HG03097 (cell line): ENCODE data around the gene ZNF8.
"Not testable (repeated sequence)": the region's sequence is repeated elsewhere in the genome, so short reads cannot be mapped to it uniquely, and the experiment has no call there.

Experiments used
- ATAC-seq: cut with Tn5 transposase; IDR thresholded peaks from one replicate; pipeline ENCODE4 v1.9.1; 2021; ENCODE audit not compliant: unreplicated experiment, low FRiP score

ZNF8 gene

GRCh38 chr19:58294743-58295374, 16.1 kb downstream of the ZNF8 start:
- no peak for ATAC-seq

GRCh38 chr19:58296104-58296503, 17.3 kb downstream of the ZNF8 start:
- no peak for ATAC-seq

DNA sequence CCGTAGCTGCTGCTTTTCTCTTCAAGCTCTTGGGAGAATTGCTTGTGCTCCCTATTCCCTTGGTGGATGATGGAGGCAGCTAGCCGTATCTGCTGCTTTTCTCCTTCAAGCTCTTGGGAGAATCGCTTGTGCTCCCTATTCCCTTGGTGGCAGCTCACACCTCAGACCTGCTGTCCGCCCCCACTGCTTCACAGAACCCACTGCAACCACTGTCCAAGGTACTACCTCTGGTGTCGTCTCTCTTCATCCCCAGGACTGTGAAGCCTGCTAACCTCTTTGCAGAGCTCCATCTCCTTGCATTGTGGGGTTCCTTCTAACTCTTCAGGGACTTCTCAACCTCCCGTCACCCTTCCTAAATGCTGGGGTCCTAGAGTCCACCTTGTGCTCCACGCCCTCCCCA, 21.9 kb downstream of the ZNF8 start:
- ATAC-seq, result no peak

DNA sequence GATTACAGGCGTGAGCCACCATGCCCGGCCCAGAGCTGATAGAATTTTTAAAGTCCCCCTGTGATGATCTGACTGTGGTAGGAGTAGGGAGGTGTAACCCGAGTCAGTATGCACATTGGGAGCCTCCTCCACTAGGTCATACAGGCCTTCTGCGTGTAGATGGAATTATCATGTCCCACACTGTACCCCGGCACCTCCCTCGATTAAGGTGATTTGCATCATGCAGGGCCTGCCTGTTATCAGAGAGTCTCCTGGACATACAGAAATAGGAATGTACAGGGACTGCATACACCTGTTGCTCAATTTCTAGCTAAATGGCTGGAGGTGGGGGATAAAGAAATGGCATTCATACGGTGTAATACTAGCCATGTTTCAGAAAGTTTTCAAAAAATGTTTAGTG, 25.5 kb downstream of the ZNF8 start:
- ATAC-seq, result no peak

- ATAC-seq, result peak; percentile 9
These were observed 26.0 kb downstream of the ZNF8 start for GRCh38 chr19:58304748-58305064.

DNA sequence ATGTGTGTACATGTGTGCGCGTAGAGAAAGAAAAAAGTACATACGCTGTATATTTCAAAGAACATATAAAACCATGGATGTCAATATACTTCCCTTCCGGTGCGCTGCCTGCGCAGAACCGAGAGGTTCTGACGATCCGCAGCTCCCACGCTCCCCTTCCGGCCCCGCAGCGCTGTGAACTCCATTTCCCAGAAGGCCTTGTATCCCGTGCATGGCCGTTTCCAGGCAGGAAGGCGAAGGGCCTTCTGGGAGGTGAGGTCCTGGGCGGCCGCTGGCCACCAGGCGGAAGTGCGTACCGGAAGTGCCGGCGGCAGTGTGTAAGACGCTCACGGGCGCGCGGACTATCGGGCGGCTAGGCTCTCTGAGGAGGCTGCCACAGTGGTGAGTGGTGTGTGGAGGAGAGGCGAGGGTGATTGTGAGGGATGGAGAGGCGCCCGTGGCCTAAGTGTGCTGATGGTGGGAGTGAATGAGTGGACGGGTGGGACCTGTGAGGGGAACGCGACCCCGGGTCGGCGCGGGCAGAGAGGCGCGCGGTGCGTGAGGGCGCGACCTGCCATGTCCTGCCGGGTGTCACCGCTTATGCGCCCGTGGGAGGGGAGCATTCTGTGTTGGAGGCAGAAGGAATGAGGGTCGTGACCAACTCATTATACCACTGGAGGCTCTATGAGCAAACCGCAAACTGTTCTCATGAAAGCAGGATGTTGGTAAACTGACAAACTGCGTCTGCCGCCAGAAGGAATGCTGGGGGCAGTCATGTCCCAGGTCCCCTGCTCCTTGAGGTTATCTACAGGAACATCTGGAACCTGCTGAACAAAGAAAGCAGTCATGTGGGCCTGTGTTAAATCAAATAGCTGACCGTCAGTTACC, 26.5 kb downstream of the ZNF8 start, which contains the start of gene ERVK3-1:
Gene ERVK3-1, plus strand, starts transcription at position 313 of the 867 bp plus-strand sequence. CDS start 6,792 bp downstream, outside the sequence.
- ATAC-seq, result peak; percentile 96

GRCh38 chr19:58305932-58306323, 27.2 kb downstream of the ZNF8 start:
- no peak for ATAC-seq

GRCh38 chr19:58307736-58308135, 29.0 kb downstream of the ZNF8 start:
- no peak for ATAC-seq

DNA sequence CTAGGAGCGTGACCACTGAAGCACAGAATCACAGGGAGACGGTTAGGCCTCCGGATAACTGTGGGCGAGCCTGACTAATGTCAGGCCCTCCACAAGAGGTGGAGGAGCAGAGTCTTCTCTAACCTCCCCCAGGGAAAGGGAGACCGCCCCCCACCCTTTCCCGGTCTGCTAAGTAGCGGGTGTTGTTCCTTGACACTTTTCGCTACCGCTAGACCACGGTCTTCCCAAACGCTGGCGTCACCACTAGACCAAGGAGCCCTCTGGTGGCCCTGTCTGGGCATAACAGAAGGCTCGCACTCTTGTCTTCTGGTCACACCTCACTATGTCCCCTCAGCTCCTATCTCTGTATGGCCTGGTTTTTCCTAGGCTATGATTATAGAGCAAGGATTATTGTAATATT, 31.9 kb downstream of the ZNF8 start:
- ATAC-seq, result not testable (repeated sequence)

DNA sequence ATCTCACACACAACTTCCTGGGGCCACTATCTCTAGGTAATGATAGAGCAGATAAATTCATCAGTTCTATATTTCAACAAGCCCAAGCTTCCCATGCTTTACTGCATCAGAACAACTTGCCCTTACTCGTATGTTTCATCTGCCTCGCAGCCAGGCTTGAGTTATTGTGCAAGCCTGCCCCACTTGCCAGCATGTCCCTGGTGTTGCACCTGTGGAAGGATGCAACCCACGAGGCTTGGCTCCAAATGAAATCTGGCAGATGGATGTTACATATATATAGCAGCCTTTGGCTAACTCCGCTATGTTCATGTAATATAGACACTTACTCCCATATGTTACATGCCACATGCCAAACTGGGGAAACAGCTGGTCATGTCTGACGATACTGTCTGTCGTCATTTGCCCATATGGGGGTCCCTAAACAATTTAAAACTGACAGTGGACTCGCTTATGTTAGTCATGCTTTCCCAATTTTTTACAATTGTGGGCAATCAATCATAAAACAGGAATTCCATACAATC, 32.6 kb downstream of the ZNF8 start:
- no peak for ATAC-seq

GRCh38 chr19:58315580-58315979, 36.8 kb downstream of the ZNF8 start:
- no peak for ATAC-seq

- no peak for ATAC-seq
These were observed 38.8 kb downstream of the ZNF8 start for GRCh38 chr19:58317476-58318072.

- ATAC-seq, result no peak
These were observed 39.5 kb downstream of the ZNF8 start for GRCh38 chr19:58318297-58318696.

DNA sequence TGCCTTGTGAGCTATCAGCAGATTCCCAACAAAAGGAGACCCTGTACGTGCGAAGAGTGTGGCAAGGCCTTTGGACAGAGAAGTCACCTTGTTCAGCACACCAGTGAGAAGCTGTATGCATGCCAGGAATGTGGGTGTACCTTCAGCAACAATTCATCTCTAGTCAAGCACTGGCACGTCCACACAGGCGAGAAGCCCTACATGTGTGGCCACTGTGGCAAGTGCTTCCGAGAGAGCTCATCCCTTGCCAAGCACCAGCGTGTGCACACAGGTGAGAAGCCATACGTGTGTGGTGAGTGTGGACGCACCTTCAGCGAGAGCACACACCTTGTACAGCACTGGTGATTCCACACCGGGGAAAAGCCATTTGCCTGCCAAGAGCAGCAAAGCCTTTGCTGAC, 40.5 kb downstream of the ZNF8 start:
- no peak for ATAC-seq

GRCh38 chr19:58325311-58326022, 46.7 kb downstream of the ZNF8 start:
- no peak for ATAC-seq

- no peak for ATAC-seq
These were observed 47.8 kb downstream of the ZNF8 start for GRCh38 chr19:58326501-58326913.

- ATAC-seq, result peak; percentile 83
These were observed 48.4 kb downstream of the ZNF8 start, which contains the start of gene ZSCAN22 for GRCh38 chr19:58326914-58327726. Gene ZSCAN22 (plus strand): TSS chr19:58326994. CDS start chr19:58334803, 7,809 bp downstream.

DNA sequence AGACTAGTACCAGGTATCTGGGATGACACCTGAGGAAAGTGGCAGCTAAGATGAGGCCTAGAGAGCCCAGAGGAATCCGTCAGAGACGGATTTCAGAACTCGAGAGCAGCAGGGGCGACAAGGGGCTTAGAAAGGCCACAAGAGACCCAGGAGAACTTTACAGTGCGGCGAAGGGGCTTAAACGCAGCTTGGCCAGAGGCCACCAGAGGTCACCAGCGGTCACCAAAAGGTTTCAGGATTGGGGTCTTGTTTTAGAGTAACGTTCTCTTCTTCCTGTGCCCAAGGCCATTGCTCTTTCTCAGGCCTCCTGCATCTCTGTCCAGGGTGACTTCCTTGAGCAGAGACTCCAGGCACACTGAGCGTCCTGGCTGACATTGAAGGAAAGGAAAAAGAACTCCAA, 50.2 kb downstream of the ZNF8 start:
- no peak for ATAC-seq

DNA sequence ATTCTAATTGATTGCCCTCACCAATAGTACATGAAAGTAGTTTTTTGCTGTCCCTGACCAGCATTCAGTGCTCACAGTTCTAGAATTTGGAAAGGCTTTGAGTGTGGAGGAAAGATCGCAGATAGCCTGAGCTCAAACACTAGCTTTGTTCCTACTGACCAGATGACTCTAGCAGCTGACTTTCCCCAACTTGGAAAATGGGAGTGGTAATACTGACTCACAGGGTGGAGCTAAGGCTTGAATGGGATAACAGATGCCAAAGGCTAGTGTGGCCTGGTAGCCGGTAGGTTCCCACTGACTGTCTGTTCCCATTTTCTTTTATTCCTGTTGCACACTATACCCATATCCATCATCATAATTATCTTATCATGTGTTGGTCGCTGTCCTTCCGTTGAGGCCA, 51.7 kb downstream of the ZNF8 start:
- no peak for ATAC-seq

- no peak for ATAC-seq
These were observed 53.9 kb downstream of the ZNF8 start for GRCh38 chr19:58332697-58333096.
